Lung (tissue), 16 donors: ENCODE measurements around the gene SLC23A3. TPM values are rescaled to one million over a fixed set of nuclear protein-coding genes. Genes with fewer than 3 reads are reported as not detected.

Experiments
- ATAC-seq: fragments of 200-7000 bp; cut with Tn5 transposase; one replicate; pipeline ENCODE4 v1.9.1; 2020; ENCODE audit warnings: moderate number of reproducible peaks; ENCODE audit not compliant: insufficient read depth, low FRiP score
- DNase-seq, 3 donors: peaks; one replicate each; pipeline ENCODE4 v3.0.0-alpha.2; 2013 to 2017
- H3K27ac ChIP-seq, 2 donors: one replicate each; pipeline ENCODE4 v1.5.1; 2013; ENCODE audit warnings: mild to moderate bottlenecking in 2 of 2, moderate library complexity in 2 of 2, control low read depth in 1 of 2, inconsistent platforms in 1 of 2, low read depth in 1 of 2, low read length in 1 of 2
- H3K27me3 ChIP-seq, 3 donors: one replicate each; pipeline ENCODE4 v1.5.1; 2013; ENCODE audit warnings: low read length in 2 of 3; ENCODE audit not compliant: control insufficient read depth in 3 of 3, insufficient read depth in 3 of 3
- H3K36me3 ChIP-seq, 4 donors: one replicate each; pipeline ENCODE4 v1.5.1; 2013; ENCODE audit warnings: low read length in 4 of 4, mild to moderate bottlenecking in 1 of 4, moderate library complexity in 1 of 4; ENCODE audit not compliant: control insufficient read depth in 4 of 4, insufficient read depth in 4 of 4
- H3K4me1 ChIP-seq, 5 donors: one replicate each; pipeline ENCODE4 v1.5.1; 2013; ENCODE audit warnings: low read length in 5 of 5, mild to moderate bottlenecking in 2 of 5, moderate library complexity in 1 of 5; ENCODE audit not compliant: control insufficient read depth in 5 of 5, insufficient read depth in 5 of 5
- H3K4me3 ChIP-seq: one replicate; pipeline ENCODE4 v1.5.1; 2013; ENCODE audit warnings: mild to moderate bottlenecking, control low read depth, moderate library complexity
- H3K9ac ChIP-seq, 2 donors: one replicate each; pipeline ENCODE4 v1.5.1; 2013; ENCODE audit warnings: low read length in 2 of 2, control low read depth in 1 of 2; ENCODE audit not compliant: insufficient read depth in 1 of 2
- H3K9me3 ChIP-seq, 4 donors: one replicate each; pipeline ENCODE4 v1.5.1; 2013; ENCODE audit warnings: low read length in 3 of 4, mild to moderate bottlenecking in 1 of 4, moderate library complexity in 1 of 4; ENCODE audit not compliant: control insufficient read depth in 4 of 4, insufficient read depth in 3 of 4
- CTCF ChIP-seq: IDR thresholded peaks from 2 replicates; pipeline ENCODE4 v1.5.1; 2012; ENCODE audit warnings: mild to moderate bottlenecking; ENCODE audit errors: control extremely low read depth, extremely low read depth
- WGBS, 2 donors: extraction: QIAGEN DNeasy Blood & Tissue Kit; methylation state at CpG; one replicate each; pipeline ENCODE4 v1.1.7; 2013; 5-methylcytosine and 5-hydroxymethylcytosine counted together
- long read RNA-seq, 5 donors: transcript quantifications; one replicate each; lab custom pipeline, GENCODE V29; 2026
- polyA plus RNA-seq, 2 donors: library from polyadenylated mRNA; stranded (reverse); fragments of 200-250 nt; gene quantifications; one replicate each; pipeline ENCODE4 v1.2.1, GENCODE V29; 2013
- total RNA-seq, 2 donors: library from RNA; depleted of rRNA in 1 of 2; stranded (reverse); fragments of >200 nt in 1 of 2; gene quantifications; one replicate each; pipeline ENCODE4 v1.2.1, GENCODE V29; 2014 to 2021
- donor health status: control.
- donor health status: control.
- donor health status: Bipolar disorder and iron deficiency.
- donor health status: healthy.
- donor health status: DM: yes; HTN: yes; CAD: no.

Gene SLC23A3
- total RNA-seq (1 to 10 TPM; 2.0 to 2.5 TPM), polyA plus RNA-seq (1 to 10 TPM in 1 of 2 donors, under 1 TPM in 1; 0.80 to 1.7 TPM)
- long read RNA-seq, donor 1, result 0 reads
- long read RNA-seq, donor 2, result 0 reads
- long read RNA-seq, donor 3, result 0 reads
- long read RNA-seq, donor 4, result 0 reads
- long read RNA-seq, donor 5, result 0 reads

- ATAC-seq, result no peak
- H3K27ac ChIP-seq, result no peak within 1 kb of the TSS
- no peak within 1 kb of the TSS for H3K9ac ChIP-seq
- no peak for DNase-seq
- no peak within 1 kb of the TSS for H3K4me3 ChIP-seq
- H3K4me1 ChIP-seq, result peaks cover 0 to 2% (median 0%) of the 10 kb centered on the region in 5 donors
- WGBS, 2 donors, result 91 to 95% methylated on average over 10 of the region's 10 CpGs
- no peak for TF ChIP-seq CTCF
- H3K27me3 ChIP-seq, result no peaks in the 10 kb centered on the region
- H3K9me3 ChIP-seq, result no peaks in the 10 kb centered on the region
- H3K36me3 ChIP-seq, result peaks cover 2 to 25% (median 11%) of the 10 kb centered on the region in 4 donors
Observed at GRCh38 chr2:219169930-219170654, at the start of gene SLC23A3. TSS of gene SLC23A3 (minus strand) at chr2:219170029. CDS start at chr2:219169984, 45 bp downstream.

- Histone ChIP-seq H3K4me1 (peaks cover 0 to 26% (median 11%) of the 10 kb centered on the region in 5 donors), H3K4me3 (peak within 1 kb of the TSS; percentile 44), H3K36me3 (peaks cover 10 to 51% (median 47%) of the 10 kb centered on the region in 4 donors), H3K27me3 (no peaks in the 10 kb centered on the region), H3K27ac (peak within 1 kb of the TSS; percentile 83 to 87), H3K9ac (peak within 1 kb of the TSS; percentile 57 to 74), H3K9me3 (no peaks in the 10 kb centered on the region)
- WGBS, 2 donors, result 11 to 15% methylated on average over 67 to 71 of the region's 71 CpGs
- peak; percentile 97 to 98 (median 98) for DNase-seq
- TF ChIP-seq CTCF, result no peak
- peak; percentile 90 for ATAC-seq
Observed at GRCh38 chr2:219218732-219219701, 49.2 kb upstream of the SLC23A3 start, which contains the start of gene ABCB6. TSS of gene ABCB6 (minus strand) at chr2:219218958. CDS start at chr2:219218673, 285 bp downstream.

- no peak for TF ChIP-seq CTCF
- peak; percentile 27 for ATAC-seq
- Histone ChIP-seq H3K4me3 (peak overlapping the region; percentile 44), H3K36me3 (peaks cover 8 to 50% (median 47%) of the 10 kb centered on the region in 4 donors), H3K27ac (peak overlapping the region; percentile 83 to 87), H3K27me3 (no peaks in the 10 kb centered on the region), H3K4me1 (peaks cover 0 to 26% (median 11%) of the 10 kb centered on the region in 5 donors), H3K9me3 (no peaks in the 10 kb centered on the region), H3K9ac (peak overlapping the region; percentile 17 to 40)
- DNase-seq, result peak; percentile 69 to 83 (median 80)
- 0 to 1% methylated on average over 37 of the region's 37 CpGs for WGBS, 2 donors
Observed at GRCh38 chr2:219218217-219218731, 48.4 kb upstream of the SLC23A3 start.
